ENCODE results near the gene MED23. TPM values are rescaled to one million over a fixed set of nuclear protein-coding genes. Genes with fewer than 3 reads are reported as not detected.
"Not testable (repeated sequence)": the region's sequence is repeated elsewhere in the genome, so short reads cannot be mapped to it uniquely, and the experiment has no call there.

Gene MED23
- total and polyA plus RNA-seq, 9 of the 15 experiments (the other 6 are each of a cell fraction or from before 2014, with no cell fraction given) = 13.7 to 61.2 (median 27.2) TPM

GRCh38 chr6:131531681-131532080 is 96.4 kb downstream of the MED23 start:
- ATAC-seq; H3K4me2 ChIP-seq (ENCODE audit: insufficient read depth, low read length); CTCF ChIA-PET (ENCODE audit: low intra/inter-chr PET ratio); H3K79me2 ChIP-seq (ENCODE audit: control insufficient read depth, insufficient read depth, low read length); H3K27me3 ChIP-seq (ENCODE audit: control insufficient read depth in 2 of 2, insufficient read depth in 2 of 2, low read length in 2 of 2); H3K4me3 ChIP-seq; H3K4me1 ChIP-seq (replicated peaks in 1 of 2; ENCODE audit: control insufficient read depth in 2 of 2, insufficient read depth in 2 of 2, low read length in 2 of 2); H3K36me3 ChIP-seq (ENCODE audit: control insufficient read depth, insufficient read depth, low read length); H4K20me1 ChIP-seq (replicated peaks; ENCODE audit: control insufficient read depth, insufficient read depth, low read length); DNase-seq (ENCODE audit: extremely low read depth in 1 of 4, low spot score in 3 of 4); H2AFZ ChIP-seq (ENCODE audit: low read depth, low read length); BruUV-seq (replicated peaks); FAIRE-seq; POLR2A ChIA-PET; H3K27ac ChIP-seq (ENCODE audit: extremely low read depth, low read depth, low read length); H3K9me1 ChIP-seq (ENCODE audit: control insufficient read depth, insufficient read depth, low read length); H3K9me3 ChIP-seq (replicated peaks; ENCODE audit: control insufficient read depth, insufficient read depth, low read depth, low read length); H3K9ac ChIP-seq (ENCODE audit: insufficient read depth in 1 of 2, low read depth in 2 of 2, low read length in 2 of 2): not testable (repeated sequence)
- 0% methylated on average over 12 of the region's 12 CpGs for WGBS (ENCODE audit: insufficient coverage, low coverage, missing lambda C conversion rate)
- intact Hi-C loops (cut with micrococcal nuclease) = loop anchor here (5.0 kb wide), 2 partner anchors 334 to 414 kb away; no protein-coding TSS in a partner anchor
- in situ Hi-C loops (cut with MboI) = loop anchor here (25.0 kb wide), 1 partner anchor 644 kb away; no protein-coding TSS in a partner anchor

GRCh38 chr6:131530936-131531335 is 97.1 kb downstream of the MED23 start:
- H3K4me2 ChIP-seq (ENCODE audit: insufficient read depth, low read length); H3K9ac ChIP-seq (ENCODE audit: insufficient read depth in 1 of 2, low read depth in 2 of 2, low read length in 2 of 2); H3K79me2 ChIP-seq (ENCODE audit: control insufficient read depth, insufficient read depth, low read length); H3K9me1 ChIP-seq (ENCODE audit: control insufficient read depth, insufficient read depth, low read length); POLR2A ChIA-PET; H2AFZ ChIP-seq (ENCODE audit: low read depth, low read length); H3K27me3 ChIP-seq (ENCODE audit: control insufficient read depth in 2 of 2, insufficient read depth in 2 of 2, low read length in 2 of 2); H3K36me3 ChIP-seq (ENCODE audit: control insufficient read depth, insufficient read depth, low read length); BruUV-seq (replicated peaks); CTCF ChIA-PET (ENCODE audit: low intra/inter-chr PET ratio); DNase-seq (ENCODE audit: extremely low read depth in 1 of 4, low spot score in 3 of 4); H3K4me1 ChIP-seq (replicated peaks in 1 of 2; ENCODE audit: control insufficient read depth in 2 of 2, insufficient read depth in 2 of 2, low read length in 2 of 2); H4K20me1 ChIP-seq (replicated peaks; ENCODE audit: control insufficient read depth, insufficient read depth, low read length); H3K4me3 ChIP-seq; FAIRE-seq; H3K27ac ChIP-seq (ENCODE audit: extremely low read depth, low read depth, low read length); ATAC-seq; H3K9me3 ChIP-seq (replicated peaks; ENCODE audit: control insufficient read depth, insufficient read depth, low read depth, low read length): not testable (repeated sequence)
- intact Hi-C loops (cut with micrococcal nuclease) (loop anchor here (5.0 kb wide), 2 partner anchors 334 to 414 kb away; no protein-coding TSS in a partner anchor), in situ Hi-C loops (cut with MboI) (loop anchor here (25.0 kb wide), 1 partner anchor 644 kb away; no protein-coding TSS in a partner anchor)
- 3% methylated on average over 5 of the region's 5 CpGs for WGBS (ENCODE audit: insufficient coverage, low coverage, missing lambda C conversion rate)
